Measurements from ENCODE around the gene WDR81.
"Not testable (repeated sequence)": the region's sequence is repeated elsewhere in the genome, so short reads cannot be mapped to it uniquely, and the experiment has no call there.

The WDR81 gene

GRCh38 chr17:1753767-1754429 lies 29.4 kb downstream of the WDR81 start:
- DNase-seq (ENCODE audit: low read depth in 2 of 2), result no peak

- no peak for DNase-seq (ENCODE audit: low read depth in 2 of 2)
These were observed 30.1 kb downstream of the WDR81 start for GRCh38 chr17:1754430-1755112.

DNA sequence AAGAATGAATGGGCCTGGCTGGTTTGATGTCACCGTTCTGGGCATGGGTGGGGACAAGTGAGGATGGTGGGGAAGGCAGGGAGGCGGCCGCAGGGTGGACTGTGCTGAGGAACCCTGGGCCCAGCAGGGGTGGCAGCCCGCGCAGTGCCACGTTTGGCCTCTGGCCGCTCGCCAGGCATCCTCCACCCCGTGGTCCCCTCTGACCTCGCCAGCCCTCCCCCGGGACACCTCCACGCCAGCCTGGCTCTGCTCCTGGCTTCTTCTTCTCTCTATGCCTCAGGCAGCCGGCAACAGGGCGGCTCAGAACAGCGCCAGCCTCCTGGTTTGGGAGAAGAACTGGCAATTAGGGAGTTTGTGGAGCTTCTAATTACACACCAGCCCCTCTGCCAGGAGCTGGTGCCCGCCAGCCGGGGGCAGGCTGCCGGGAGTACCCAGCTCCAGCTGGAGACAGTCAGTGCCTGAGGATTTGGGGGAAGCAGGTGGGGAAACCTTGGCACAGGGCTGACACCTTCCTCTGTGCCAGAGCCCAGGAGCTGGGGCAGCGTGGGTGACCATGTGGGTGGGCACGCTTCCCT lies 30.8 kb downstream of the WDR81 start:
- no peak for DNase-seq (ENCODE audit: low read depth in 2 of 2)

DNA sequence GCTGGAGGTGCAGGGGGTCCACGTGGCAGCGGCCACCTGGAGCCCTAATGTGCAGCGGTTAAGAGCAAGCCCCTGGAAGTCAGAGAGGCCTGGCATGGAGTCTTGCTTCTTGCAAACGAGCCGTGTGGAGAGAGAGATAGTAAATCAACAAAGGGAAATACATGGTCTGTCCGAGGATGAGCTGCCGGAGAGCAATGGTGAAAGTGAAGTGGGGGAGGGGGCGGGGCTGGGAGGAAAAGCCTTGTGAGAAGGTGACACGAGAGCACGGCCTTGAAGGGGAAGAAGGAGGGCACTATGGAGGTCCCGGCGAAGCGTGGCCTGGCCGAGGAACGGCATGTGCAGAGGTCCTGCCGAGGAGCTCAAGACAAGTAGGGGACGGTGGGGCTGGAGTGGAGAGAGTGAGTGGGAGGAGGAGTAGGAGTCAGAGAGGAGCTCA lies 31.3 kb downstream of the WDR81 start:
- DNase-seq (ENCODE audit: low read depth in 2 of 2), result no peak

- no peak for DNase-seq (ENCODE audit: low read depth in 2 of 2)
These were observed 34.3 kb downstream of the WDR81 start for GRCh38 chr17:1758807-1759206.

DNA sequence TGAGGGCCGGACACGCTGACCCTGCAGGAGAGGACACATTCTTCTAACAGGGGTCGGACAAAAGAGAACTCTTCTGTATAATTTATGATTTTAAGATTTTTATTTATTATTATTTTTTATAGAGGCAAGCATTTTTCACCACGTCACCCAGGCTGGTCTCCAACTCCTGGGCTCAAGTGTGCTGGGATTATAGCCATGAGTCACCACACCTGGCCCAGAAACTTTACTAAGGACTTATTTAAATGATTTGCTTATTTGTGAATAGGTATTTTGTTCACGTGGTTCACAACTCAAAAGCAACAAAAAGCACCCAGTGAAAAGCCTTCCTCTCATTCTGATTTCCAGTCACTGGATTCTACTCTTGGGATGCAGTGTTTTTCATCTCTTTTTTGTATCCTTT lies 35.0 kb downstream of the WDR81 start:
- no peak for DNase-seq (ENCODE audit: low read depth in 2 of 2)

GRCh38 chr17:1762233-1762900 lies 37.9 kb downstream of the WDR81 start:
- DNase-seq (ENCODE audit: low read depth in 2 of 2), result no peak

DNA sequence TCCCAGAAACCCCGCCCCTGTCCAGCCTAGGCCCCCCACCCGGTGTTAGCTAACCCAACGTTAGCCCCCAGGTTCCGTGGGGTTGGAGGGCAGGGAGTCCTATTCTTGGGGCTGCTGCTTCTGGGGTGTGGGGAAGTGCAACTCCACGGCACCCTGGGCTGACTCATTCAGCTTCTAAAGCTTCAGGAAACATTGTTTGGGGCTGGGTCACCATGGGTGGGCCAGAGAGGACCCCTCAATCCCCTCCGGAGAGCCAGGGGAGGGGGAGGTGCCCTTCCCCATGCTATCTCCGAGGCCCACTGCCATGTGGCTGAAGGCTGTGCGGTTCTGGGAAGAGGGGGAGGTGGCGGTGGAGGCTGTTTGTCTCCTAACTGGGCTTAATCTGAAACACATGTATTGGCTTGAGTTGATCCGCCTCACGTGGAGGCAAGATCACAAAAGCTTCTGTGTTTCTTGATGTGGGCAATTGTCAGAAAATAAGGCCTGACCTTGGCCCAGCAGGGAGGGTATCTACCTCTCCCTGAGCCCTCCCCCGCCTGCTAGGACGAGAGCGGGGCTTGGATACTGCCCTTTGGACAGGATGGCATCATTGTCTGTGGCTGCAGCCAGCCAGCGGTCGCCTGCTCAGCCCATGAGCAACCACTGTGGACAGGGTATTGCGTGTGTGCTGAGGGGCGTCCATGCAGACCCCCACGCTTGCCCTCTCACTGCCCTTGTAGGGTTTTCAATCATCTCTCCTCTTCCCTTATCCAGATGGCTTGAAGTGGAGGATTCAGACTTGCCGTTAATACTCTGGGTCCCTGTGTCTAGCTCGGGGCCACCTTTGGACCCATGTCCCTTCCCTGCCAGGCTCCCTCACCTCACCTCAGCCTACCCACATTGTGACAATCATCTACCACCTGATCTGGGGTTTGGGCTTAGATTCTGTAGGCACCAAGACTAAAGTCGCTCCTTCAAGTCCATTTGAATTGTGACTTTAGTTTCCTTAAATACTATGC lies 38.7 kb downstream of the WDR81 start:
- no peak for DNase-seq (ENCODE audit: low read depth in 2 of 2)

DNA sequence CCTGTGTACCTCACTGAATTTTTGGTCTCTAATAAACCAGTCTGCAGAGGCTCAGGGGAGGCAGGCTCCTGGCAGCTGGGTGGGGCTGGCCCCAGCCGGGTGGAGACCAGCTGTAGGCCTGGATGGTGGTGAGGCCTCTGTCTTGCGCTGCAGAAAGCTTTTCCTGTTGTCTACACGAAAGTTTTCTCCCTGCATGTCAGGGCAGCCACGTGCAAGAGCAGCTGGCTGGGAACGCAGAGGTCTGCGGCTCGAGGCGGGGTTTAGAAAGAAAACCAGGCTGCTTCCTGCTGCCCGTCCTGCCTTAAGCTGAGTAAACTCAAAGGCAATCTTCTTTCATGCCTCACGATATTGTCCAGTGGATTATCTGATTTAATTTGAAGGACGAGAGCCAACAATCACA lies 39.8 kb downstream of the WDR81 start:
- peak; percentile 12 to 29 for DNase-seq (ENCODE audit: low read depth in 2 of 2)

DNA sequence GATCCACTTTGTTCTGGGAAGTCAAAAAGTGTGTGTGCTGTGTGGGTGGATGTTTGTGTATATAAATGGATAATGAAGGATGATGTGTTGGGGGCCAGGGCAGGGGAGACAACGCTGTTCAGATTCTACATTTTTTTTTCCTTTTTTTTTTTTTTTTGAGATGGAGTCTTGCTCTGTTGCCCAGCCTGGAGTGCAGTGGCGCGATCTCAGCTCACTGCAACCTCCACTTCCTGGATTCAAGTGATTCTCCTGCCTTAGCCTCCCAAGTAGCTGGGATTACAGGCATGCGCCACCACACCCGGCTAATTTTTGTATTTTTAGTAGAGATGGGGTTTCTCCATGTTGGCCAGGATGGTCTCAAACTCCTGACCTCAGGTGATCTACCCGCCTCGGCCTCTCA lies 40.2 kb downstream of the WDR81 start:
- not testable (repeated sequence) for DNase-seq (ENCODE audit: low read depth in 2 of 2)

DNA sequence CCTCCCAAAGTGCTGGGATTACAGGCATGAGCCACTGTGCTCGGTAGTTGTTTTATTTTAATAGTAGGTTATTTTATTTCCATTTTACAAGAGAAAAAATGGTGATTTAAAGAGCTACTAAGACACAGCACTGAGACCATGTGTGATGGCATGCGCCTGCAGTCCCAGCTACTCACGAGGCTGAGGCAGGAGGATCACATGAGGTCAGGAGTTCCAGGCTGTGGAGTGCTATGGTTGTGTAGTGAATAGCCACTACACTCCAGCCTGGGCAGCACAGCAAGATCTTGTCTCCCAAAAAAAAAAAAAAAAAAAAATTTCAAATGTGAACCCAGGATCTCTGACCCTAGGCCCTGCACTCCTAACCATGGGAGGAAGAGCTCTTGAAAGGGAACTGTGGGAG lies 41.1 kb downstream of the WDR81 start:
- DNase-seq (ENCODE audit: low read depth in 2 of 2), result no peak

DNA sequence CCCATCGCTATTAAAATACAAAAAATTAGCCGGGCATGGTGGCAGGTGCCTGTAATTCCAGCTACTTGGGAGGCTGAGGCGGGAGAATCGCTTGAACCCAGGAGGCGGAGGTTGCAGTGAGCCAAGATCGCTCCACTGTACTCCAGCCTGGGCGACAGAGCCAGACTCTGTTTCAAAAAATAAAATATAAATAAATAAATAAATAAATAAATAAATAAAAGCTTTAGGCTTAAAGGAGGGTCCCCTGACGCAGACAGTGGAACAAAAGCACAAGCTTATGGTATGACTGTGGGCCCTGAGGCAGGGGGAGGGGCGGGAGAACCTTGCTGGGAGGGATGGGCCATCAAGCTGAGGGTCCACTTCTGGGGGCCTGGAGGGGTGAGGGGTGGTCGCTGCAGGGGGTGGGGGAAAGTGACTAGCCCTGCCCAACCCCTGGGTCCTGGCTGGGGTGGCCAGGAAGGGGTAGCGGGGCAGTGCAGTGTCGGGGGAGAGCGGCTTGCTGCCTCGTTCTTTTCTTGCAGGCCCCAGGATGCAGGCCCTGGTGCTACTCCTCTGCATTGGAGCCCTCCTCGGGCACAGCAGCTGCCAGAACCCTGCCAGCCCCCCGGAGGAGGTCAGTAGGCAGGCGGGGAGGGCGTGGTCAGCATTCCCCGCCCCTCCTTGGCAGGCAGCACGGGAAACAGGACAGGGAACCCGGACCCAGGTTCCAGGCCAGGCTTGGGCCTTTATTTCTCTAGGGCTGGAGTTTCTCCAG lies 42.1 kb downstream of the WDR81 start:
- DNase-seq (ENCODE audit: low read depth in 2 of 2), result no peak

- DNase-seq (ENCODE audit: low read depth in 2 of 2), result no peak
These were observed 42.9 kb downstream of the WDR81 start for GRCh38 chr17:1767358-1767757.

GRCh38 chr17:1769822-1770477 lies 45.4 kb downstream of the WDR81 start:
- DNase-seq (ENCODE audit: low read depth in 2 of 2), result no peak

- DNase-seq (ENCODE audit: low read depth in 2 of 2), result not testable (repeated sequence)
These were observed 48.6 kb downstream of the WDR81 start for GRCh38 chr17:1773000-1773695.

DNA sequence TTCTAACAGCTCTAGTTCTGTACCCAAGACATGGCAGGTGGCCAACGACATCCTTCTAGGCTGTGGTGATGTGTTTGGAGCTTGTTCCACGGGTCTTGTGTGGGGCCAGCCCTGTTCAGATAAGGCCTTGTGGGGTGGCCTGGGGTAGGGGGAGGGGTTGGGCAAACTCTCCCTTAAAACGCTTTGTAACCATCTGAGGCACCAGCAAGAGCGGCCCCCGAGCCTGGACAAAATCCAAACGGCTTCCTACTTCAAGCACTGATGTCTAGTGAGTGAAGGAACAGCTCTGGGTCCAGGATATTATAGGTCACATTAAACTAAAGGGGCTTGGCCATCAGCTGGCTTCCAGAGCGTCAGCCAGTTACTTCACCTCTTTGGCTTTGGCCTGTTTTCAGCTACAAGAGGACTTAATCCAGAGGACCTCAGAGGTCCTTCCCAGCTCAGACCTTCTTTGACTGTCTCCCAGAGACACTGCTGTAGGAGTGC lies 49.2 kb downstream of the WDR81 start:
- DNase-seq (ENCODE audit: low read depth in 2 of 2), result no peak

- no peak for DNase-seq (ENCODE audit: low read depth in 2 of 2)
These were observed 50.1 kb downstream of the WDR81 start for GRCh38 chr17:1774390-1775176.

DNA sequence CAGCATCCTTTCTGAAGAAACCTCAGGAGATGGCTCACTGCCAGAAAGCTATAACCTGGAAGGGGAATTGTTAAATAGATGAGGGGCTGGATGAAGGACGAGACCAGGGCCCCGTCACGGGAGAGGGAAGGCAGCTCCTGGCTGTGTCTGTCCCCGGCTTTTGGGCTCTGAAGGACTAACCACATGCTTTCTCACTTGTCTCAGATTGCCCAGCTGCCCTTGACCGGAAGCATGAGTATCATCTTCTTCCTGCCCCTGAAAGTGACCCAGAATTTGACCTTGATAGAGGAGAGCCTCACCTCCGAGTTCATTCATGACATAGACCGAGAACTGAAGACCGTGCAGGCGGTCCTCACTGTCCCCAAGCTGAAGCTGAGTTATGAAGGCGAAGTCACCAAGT lies 51.8 kb downstream of the WDR81 start:
- DNase-seq (ENCODE audit: low read depth in 2 of 2), result no peak

- DNase-seq (ENCODE audit: low read depth in 2 of 2), result no peak
These were observed 52.4 kb downstream of the WDR81 start for GRCh38 chr17:1776857-1777256.

All from stimulated activated CD8-positive, alpha-beta memory T cell treated with anti-CD3 and anti-CD28 coated beads, Interleukin-7, amount 100 ng/mL, for 4 hours (primary cell).